GM12891 (cell line): ENCODE data around the gene LST1.

ENCODE experiments used
- POLR2A ChIP-seq: IDR thresholded peaks from 2 replicates; pipeline ENCODE4 v1.6.1; 2011; ENCODE audit warnings: low read depth, low read length, control low read depth
- POLR2AphosphoS5 ChIP-seq: IDR thresholded peaks from 2 replicates; pipeline ENCODE4 v1.6.1; 2011; ENCODE audit warnings: low read depth, low read length, control low read depth

DNA sequence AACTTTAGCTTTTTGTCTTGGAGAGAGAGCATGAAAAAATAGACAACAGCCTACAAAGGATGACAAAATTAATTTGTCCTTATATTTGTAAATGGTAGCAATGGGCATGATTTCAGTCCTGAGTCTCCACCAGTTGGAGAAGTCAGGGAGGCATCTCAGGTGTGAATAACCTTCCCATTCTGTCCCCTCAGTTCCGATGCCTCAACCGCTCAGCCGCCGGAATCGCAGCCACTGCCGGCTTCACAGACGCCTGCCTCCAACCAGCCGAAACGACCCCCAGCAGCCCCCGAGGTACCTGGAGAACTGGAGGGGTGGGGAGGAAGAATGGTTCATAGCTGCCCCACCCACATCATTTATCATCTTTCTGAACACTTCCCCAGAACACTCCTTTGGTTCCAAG lies 38.0 kb downstream of the LST1 start:
- no peak for TF ChIP-seq POLR2A
- no peak for TF ChIP-seq POLR2AphosphoS5
